COR-L47 (cell line): ENCODE measurements around the gene INPP5F.
"Not testable (repeated sequence)": the region's sequence is repeated elsewhere in the genome, so short reads cannot be mapped to it uniquely, and the experiment has no call there.

Experiments
- DNase-seq: peaks from one replicate; lab custom pipeline; 2025; lab: John Stamatoyannopoulos, UW

INPP5F gene

DNA sequence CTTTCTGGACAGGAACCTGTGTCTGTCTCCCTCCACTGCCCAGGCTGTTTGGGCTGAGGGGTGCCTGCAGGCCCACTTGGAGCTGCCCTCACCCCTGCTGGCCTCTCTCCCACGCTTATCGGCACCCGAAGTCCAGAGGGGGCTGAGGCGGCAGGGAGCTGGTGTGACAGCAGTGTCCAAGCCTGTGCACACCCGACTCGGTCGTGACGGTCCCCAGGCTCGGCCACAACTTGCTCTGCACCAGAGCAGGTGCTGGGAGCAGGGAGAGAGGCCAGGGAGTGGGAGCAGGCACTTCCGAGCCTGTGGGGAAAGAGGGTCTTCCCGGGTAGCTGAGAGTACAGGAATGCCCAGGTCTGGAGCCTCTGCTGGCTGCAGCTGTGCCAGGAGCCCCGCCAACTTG lies 23.0 kb downstream of the INPP5F start:
- no peak for DNase-seq

GRCh38 chr10:119749455-119749854 lies 23.6 kb downstream of the INPP5F start:
- no peak for DNase-seq

DNA sequence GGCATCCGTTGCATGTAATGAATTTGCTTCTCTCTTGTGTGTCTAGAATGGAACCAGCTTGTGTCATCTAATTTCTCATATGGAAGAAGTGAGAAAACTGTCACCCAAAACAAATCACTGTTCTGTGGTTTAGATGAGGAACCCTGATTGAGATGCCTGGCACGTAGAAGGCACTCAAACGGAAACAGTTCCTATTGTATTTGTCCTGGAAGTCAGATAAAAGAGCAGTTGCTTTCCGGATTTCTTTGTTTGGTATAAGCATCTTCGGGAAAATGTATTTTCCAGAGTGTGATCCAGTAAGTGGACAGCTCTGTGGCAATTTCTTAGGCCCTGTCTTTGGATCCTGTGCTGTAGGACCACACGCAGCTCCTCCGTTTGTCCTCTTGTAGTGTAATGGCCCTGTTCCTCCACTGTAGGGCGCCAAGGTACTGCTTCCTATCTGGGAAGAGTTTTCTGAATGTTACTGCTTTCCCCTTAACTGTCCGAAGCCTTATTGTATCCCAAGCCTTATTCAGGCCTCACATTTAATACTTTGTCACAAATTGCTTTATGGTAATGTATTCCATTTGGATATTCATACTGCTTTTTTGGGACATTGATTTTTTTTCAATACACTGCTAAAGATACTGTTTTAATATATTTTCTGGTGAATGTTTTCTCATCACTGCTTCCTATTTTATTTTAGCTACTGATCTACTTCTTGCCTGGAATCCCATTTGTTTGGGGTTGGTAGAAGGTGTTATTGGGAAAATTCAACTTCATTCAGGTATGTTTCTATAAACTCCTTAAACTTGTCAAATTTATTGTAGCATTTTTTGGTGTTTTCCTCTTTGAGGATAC lies 24.8 kb downstream of the INPP5F start:
- DNase-seq, result peak; percentile 33

DNA sequence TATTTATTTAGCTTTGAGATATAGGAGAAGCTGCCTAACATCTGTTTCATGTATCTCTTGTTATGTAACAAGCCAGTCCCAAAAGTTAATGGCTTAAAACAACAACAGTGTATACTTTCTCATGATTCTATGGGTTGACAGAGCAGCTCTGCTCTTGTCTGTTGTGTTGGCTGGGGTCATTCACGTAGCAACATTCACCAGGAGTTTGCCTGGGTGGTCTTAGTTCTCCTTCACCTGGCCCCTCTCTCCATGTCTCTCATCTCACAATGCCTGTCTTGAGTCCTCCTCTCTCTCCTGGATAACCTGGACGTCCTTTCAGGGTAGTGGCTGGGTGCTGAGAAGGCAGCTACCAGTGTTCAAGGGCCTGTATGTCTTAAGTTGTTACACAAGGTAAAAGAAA lies 27.5 kb downstream of the INPP5F start:
- DNase-seq, result no peak

GRCh38 chr10:119754085-119754484 lies 28.2 kb downstream of the INPP5F start:
- DNase-seq, result no peak

DNA sequence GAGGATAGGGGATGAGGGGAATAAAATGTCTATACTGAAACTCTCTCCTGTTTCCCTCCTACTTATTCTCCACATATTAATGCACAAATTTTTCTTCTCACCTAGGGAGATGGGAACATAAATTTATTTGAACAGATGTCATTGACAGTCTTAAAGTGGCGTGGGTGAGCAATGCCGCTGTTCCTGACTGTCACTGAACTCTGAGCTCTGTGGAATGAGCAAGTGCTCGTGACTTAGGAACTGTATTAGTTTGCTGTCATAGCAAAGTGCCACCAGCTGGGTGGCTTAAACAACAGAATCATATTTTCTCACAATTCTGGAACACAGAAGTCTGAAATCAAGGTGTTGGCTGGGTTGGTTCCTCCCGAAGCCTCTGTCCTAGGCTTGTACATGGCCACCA lies 29.1 kb downstream of the INPP5F start:
- no peak for DNase-seq

- no peak for DNase-seq
Observed at GRCh38 chr10:119755446-119755845, 29.6 kb downstream of the INPP5F start.

- DNase-seq, result no peak
Observed at GRCh38 chr10:119758448-119759195, 32.8 kb downstream of the INPP5F start.

DNA sequence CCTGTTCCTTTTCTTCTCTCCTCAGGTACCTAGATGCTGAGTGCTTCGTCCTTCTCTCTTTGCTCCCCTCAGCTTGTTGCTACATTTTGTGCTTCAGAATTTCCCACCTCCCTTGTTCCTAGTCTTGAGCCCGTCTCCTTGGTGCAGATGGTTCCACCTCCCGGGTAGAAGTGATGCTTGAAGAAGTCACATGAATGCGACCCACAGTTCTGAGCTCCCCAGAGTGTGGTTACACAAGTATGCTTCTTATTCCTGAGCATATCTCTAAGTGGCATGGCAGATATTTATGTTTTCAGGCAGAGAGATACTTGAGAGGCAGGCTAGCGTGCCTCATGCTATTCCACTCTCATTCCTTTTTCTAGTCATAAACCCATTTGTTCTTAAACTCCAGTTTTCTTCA lies 34.0 kb downstream of the INPP5F start:
- no peak for DNase-seq

GRCh38 chr10:119761106-119761505 lies 35.3 kb downstream of the INPP5F start:
- no peak for DNase-seq

- no peak for DNase-seq
Observed at GRCh38 chr10:119762035-119762434, 36.2 kb downstream of the INPP5F start.

DNA sequence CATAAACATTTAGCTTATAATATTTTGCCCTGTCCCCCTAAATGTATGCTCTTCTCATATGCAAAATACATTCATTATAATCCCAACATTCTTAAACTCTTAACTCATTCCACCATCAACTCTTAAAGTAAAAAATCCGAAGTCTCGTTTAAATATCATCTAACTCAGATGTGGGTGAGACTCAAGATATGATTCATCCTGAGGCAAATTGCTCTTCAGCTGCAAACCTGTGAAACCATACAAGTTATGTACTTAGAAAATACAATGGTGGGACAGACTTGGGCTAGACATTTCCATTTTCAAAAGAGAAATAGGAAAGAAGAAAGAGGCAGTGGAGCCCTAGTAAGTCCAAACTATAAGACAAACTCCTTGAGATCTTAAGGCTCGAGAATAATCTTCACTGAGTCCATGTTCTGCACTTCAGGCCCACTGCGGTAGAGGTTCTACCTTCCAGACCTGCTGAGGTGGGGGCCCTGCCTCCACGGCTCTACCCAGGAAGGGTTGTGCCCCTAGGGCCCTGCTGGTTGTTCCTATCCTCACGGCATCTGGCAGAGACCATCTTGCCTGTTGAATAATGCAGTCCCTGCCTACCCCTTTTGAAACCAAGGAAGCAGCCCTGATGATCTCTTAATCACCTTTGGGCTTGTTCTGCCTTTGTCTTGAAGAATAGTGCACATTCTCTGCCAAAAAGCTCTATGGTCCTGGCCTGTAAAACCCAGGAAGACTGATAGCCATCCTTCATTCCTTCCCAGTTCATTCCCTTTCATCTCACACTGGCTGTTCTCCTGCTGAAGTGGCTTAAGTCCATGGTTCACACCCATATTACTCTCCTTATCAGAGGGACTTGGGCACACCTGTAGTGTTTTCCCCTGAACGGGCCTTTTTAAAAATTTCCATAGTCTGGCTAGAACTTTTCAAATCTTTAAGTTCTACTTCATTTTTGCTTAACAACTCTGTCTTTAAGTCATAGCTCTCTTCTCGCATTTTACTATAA lies 37.3 kb downstream of the INPP5F start:
- no peak for DNase-seq

DNA sequence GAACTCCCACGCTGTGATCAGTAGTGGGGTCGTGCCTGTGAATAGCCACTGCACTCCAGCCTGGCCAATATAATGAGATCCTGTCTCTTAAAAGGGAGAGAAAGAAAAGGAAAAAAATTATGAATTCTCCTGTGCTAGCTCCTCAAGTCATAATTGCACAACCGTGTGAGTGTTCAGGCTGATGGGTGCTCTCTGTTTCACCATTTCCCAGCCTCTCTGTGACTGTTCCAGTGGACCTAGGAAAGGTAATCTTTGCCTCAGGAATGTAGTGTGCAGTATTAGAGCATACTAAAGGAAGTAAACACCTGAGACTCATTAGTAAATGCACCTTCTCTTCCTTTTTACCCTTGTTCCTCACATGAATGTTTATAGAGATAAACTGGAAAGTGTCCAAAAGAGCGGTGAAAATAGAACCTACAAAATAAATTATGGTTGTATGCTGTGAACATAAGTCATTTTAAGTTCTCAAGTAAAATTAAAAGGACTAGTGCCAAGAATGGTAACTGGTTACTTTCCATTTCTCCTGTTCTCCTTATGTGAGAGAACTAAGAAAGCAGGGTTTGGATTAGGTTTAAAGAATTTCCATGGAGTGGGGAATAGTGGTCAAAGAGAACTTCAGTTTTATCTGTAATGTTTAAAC lies 42.7 kb downstream of the INPP5F start:
- no peak for DNase-seq

DNA sequence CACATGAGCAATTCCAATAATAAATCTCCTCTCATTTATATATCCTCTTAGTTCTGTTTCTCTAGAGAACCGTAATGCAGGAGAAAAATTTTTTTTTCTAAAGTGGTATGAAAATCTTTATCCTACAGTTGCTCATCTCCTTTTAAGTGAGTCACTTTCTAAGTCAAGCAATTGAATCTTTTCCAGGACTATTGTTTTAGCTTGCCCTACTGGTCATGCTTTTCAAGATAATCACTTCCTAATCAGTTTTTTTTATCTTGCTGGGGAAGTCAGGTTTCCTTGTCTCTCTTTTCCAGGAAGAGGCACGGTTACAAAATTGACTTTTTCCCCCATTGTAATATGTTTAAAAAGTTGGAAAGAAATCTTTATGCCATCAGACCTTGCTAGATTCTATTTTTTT lies 44.0 kb downstream of the INPP5F start:
- no peak for DNase-seq

DNA sequence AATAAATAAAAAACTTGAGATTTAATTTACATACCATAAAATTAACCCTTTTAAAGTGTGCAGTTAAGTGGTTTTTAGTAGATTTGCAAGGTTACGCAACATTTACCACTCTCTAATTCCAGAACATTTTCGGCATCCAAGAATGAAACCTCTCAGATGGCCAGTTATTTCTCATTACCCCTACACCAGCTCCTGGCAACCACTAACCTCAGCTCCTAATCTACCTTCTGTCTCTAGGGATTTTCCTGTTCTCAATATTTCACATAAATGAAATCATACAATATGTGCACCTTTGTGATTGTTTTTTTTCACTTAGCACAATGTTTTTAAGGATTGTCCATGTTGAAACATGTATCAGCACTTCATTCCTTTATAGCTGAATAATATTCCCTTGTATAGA lies 45.1 kb downstream of the INPP5F start:
- DNase-seq, result no peak

- no peak for DNase-seq
Observed at GRCh38 chr10:119772334-119772733, 46.5 kb downstream of the INPP5F start.

GRCh38 chr10:119773041-119773440 lies 47.2 kb downstream of the INPP5F start:
- DNase-seq, result not testable (repeated sequence)

- no peak for DNase-seq
Observed at GRCh38 chr10:119775529-119775928, 49.7 kb downstream of the INPP5F start.

GRCh38 chr10:119776536-119776935 lies 50.7 kb downstream of the INPP5F start:
- no peak for DNase-seq

- DNase-seq, result no peak
Observed at GRCh38 chr10:119777686-119778085, 51.8 kb downstream of the INPP5F start.

DNA sequence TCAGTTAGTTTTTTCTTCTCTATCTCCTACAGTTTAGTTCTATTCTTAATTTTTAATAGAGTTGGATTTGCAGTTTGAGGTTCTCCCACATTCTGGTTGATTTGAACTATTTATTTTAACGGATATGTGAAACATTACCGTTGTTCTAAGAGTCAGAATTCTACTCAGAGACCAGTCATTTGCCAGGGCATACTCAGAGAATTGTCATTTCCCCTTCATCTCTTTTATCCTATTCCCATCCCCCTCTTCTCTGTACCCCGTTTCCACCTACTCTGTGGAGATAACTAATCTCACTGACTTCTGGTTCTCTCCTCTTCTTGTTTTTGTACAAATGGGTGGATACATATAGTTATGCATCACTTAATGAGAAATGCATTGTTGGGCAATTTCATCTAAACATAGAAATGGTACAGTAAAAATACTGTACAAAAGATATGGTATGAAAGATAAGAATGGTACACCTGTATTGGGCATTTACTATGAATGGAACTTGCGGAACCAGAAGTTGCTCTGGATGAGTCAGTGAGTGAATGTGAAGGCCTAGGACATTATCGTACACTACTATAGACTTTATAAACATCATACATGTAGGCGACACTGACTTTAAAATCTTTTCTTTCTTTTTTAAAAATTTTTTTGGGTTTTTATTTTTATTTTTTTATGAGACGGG lies 53.1 kb downstream of the INPP5F start:
- DNase-seq, result no peak
